Neural cell (in vitro differentiated cells): Measurements from ENCODE around the gene RFX5. TPM values are rescaled to one million over a fixed set of nuclear protein-coding genes. Genes with fewer than 3 reads are reported as not detected.

Experiments used
- H2AFZ ChIP-seq: fragments of 200-600, 300-800 bp; sonication (generic), shearing (Covaris generic); 2 replicates; pipeline ENCODE4 v1.6.0; 2014; ENCODE audit warnings: low read depth, mild to moderate bottlenecking, antibody characterized with exemption, low read length, moderate library complexity
- H3F3A ChIP-seq: fragments of 200-600 bp; shearing (Covaris generic); 2 replicates; pipeline ENCODE4 v1.6.1; 2016; ENCODE audit warnings: mild to moderate bottlenecking, moderate library complexity, mixed read lengths, antibody characterized with exemption, low read length; ENCODE audit not compliant: insufficient read depth, poor library complexity, severe bottlenecking
- H3K27ac ChIP-seq: fragments of 200-600, 300-800 bp; sonication (generic), shearing (Covaris generic); 2 replicates; pipeline ENCODE4 v1.5.1; 2014; ENCODE audit warnings: mild to moderate bottlenecking, low read length, moderate library complexity
- H3K27me3 ChIP-seq: fragments of 300-800, 200-600 bp; sonication (generic), shearing (Covaris generic); 2 replicates; pipeline ENCODE4 v1.6.0; 2014; ENCODE audit warnings: mild to moderate bottlenecking, low read depth, low read length, moderate library complexity; ENCODE audit not compliant: insufficient read depth
- H3K36me3 ChIP-seq: fragments of 300-800, 200-600 bp; sonication (generic), shearing (Covaris generic); 2 replicates; pipeline ENCODE4 v1.5.1; 2014; ENCODE audit warnings: mild to moderate bottlenecking, antibody characterized with exemption, low read length, moderate library complexity; ENCODE audit not compliant: insufficient read depth
- H3K4me2 ChIP-seq: fragments of 300-800, 200-600 bp; sonication (generic), shearing (Covaris generic); 2 replicates; pipeline ENCODE4 v1.6.0; 2014; ENCODE audit warnings: mild to moderate bottlenecking, low read length
- H3K4me3 ChIP-seq: fragments of 300-800, 200-600 bp; sonication (generic), shearing (Covaris generic); 2 replicates; pipeline ENCODE4 v1.5.1; 2014; ENCODE audit warnings: mild to moderate bottlenecking, low read length, moderate library complexity
- H3K79me2 ChIP-seq: fragments of 200-600 bp; shearing (Covaris generic); replicated peaks from 2 replicates; pipeline ENCODE4 v1.6.0; 2014; ENCODE audit warnings: mild to moderate bottlenecking, low read length, moderate library complexity; ENCODE audit not compliant: insufficient read depth
- H3K9ac ChIP-seq: fragments of 300-800, 200-600 bp; sonication (generic), shearing (Covaris generic); 2 replicates; pipeline ENCODE4 v1.6.1; 2016; ENCODE audit warnings: mild to moderate bottlenecking, low read length, mixed read lengths
- H3K9me2 ChIP-seq: fragments of 200-600 bp; shearing (Covaris generic); 2 replicates; pipeline ENCODE4 v1.6.1; 2016; ENCODE audit warnings: mild to moderate bottlenecking, low read length, mixed read lengths; ENCODE audit not compliant: insufficient read depth
- H3K9me3 ChIP-seq: fragments of 200-600, 300-800 bp; sonication (generic), shearing (Covaris generic); 2 replicates; pipeline ENCODE4 v1.6.1; 2016; ENCODE audit warnings: mild to moderate bottlenecking, mixed run types, low read length, moderate library complexity, mixed read lengths
- H4K20me1 ChIP-seq: fragments of 200-600 bp; shearing (Covaris generic); 2 replicates; pipeline ENCODE4 v1.6.1; 2016; ENCODE audit warnings: mild to moderate bottlenecking, mixed run types; ENCODE audit not compliant: insufficient read depth
- CTCF ChIP-seq: fragments of 450-650 bp; IDR thresholded peaks from 2 replicates; pipeline ENCODE4 v1.5.1; 2014; ENCODE audit warnings: antibody characterized with exemption, mild to moderate bottlenecking, moderate library complexity; ENCODE audit not compliant: poor library complexity, severe bottlenecking
- EP300 ChIP-seq: fragments of 450-650 bp; conservative IDR thresholded peaks from 2 replicates; pipeline ENCODE4 v1.6.1; 2014; ENCODE audit warnings: antibody characterized with exemption, mild to moderate bottlenecking, moderate library complexity; ENCODE audit not compliant: poor library complexity, severe bottlenecking
- EZH2 ChIP-seq: fragments of 200-600, 300-800 bp; shearing (Covaris generic), sonication (generic); IDR thresholded peaks from 2 replicates; pipeline ENCODE4 v1.6.1; 2014; ENCODE audit warnings: antibody characterized with exemption, low read length, borderline replicate concordance, mild to moderate bottlenecking; ENCODE audit not compliant: insufficient read depth, poor library complexity, severe bottlenecking
- MXI1 ChIP-seq: fragments of 450-650 bp; conservative IDR thresholded peaks from 2 replicates; pipeline ENCODE4 v1.6.1; 2014; ENCODE audit warnings: antibody characterized with exemption, mild to moderate bottlenecking; ENCODE audit not compliant: poor library complexity, severe bottlenecking
- POLR2AphosphoS5 ChIP-seq: IDR thresholded peaks from 2 replicates; pipeline ENCODE4 v1.6.1; 2012
- RAD21 ChIP-seq: fragments of 450-650 bp; conservative IDR thresholded peaks from 2 replicates; pipeline ENCODE4 v1.6.1; 2014; ENCODE audit warnings: antibody characterized with exemption, mild to moderate bottlenecking, moderate library complexity
- REST ChIP-seq: IDR thresholded peaks from 2 replicates; pipeline ENCODE4 v1.6.1; 2012; ENCODE audit warnings: borderline replicate concordance
- SMC3 ChIP-seq: fragments of 450-650 bp; conservative IDR thresholded peaks from 2 replicates; pipeline ENCODE4 v1.6.1; 2014; ENCODE audit warnings: antibody characterized with exemption, mild to moderate bottlenecking, moderate library complexity; ENCODE audit not compliant: poor library complexity
- TAF1 ChIP-seq: IDR thresholded peaks from 2 replicates; pipeline ENCODE4 v1.6.1; 2012; ENCODE audit warnings: low read depth
- polyA plus RNA-seq: library from polyadenylated mRNA; depleted of rRNA; stranded (reverse); fragments of >200 nt; gene quantifications from 2 replicates; pipeline ENCODE4 v1.2.3, GENCODE V29; 2014

The RFX5 gene
- polyA plus RNA-seq, 1 donor from 2014 or later: 36.7 TPM

DNA sequence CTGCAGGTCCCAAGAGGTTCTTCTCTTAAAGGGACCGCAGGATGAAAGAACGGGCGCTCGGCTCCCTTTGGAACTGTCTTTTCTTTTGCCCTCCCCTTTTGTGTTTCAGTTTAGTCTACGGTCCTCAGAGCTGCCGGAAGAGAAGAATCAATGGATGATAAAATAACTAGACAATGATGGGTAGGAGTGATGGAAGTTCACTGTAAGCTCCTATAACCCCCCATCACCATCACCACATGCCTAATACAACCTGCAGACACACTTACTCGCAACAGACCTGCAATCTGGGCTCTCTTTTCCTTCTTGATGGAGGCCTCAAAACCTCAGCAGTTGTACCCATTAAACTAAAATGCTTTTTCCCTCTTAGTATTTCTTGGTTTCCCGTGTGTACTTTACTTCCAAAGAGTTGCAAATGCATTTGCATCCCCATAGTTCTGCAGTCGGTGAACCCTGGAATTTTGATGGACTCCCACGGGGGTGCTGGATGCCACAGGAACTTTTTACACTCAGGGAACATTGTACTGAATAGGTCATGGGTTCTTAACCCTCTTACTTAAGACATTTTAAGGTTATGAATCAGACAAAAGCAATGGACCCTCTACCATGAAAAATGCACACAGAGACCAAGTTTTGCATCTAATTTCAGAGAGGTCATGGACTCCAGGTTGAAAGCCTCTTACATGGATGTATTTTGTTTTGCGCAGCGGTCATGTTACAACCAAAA lies 633 bp upstream of the RFX5 start:
- Histone ChIP-seq H3K27me3 (no peaks in the 10 kb centered on the region), H3K79me2 (peaks cover 12% of the 10 kb centered on the region), H3K9me3 (no peaks in the 10 kb centered on the region), H3K27ac (peak overlapping the region; percentile 95), H3K9me2 (no peaks in the 10 kb centered on the region), H3K4me2 (peak overlapping the region; percentile 57), H3K9ac (peak overlapping the region; percentile 88), H4K20me1 (no peaks in the 10 kb centered on the region), H3K36me3 (no peaks in the 10 kb centered on the region), H3K4me3 (peak overlapping the region; percentile 70), H2AFZ (peak overlapping the region; percentile 32), H3F3A (no peaks in the 10 kb centered on the region)
- TF ChIP-seq CTCF (no peak), POLR2AphosphoS5 (no peak), SMC3 (no peak), TAF1 (no peak), EP300 (no peak), REST (no peak), MXI1 (no peak), EZH2 (no peak), RAD21 (no peak)

- peak overlapping the region; percentile 95 for H3K27ac ChIP-seq
- no peaks in the 10 kb centered on the region for H3K9me2 ChIP-seq
- no peaks in the 10 kb centered on the region for H3K36me3 ChIP-seq
- no peaks in the 10 kb centered on the region for H3K9me3 ChIP-seq
- H3K79me2 ChIP-seq: peaks cover 12% of the 10 kb centered on the region
- H3K4me2 ChIP-seq: peak overlapping the region; percentile 85
- TF ChIP-seq EZH2 (no peak), REST (no peak), POLR2AphosphoS5 (no peak), EP300 (no peak), RAD21 (no peak), MXI1 (no peak), TAF1 (no peak), SMC3 (no peak), CTCF (no peak)
- H3K27me3 ChIP-seq: no peaks in the 10 kb centered on the region
- H2AFZ ChIP-seq: peak overlapping the region; percentile 81
- H3F3A ChIP-seq: no peaks in the 10 kb centered on the region
- H4K20me1 ChIP-seq: no peaks in the 10 kb centered on the region
- peak overlapping the region; percentile 70 for H3K4me3 ChIP-seq
- peak overlapping the region; percentile 88 for H3K9ac ChIP-seq
Measured at GRCh38 chr1:151346082-151346768, 827 bp downstream of the RFX5 start.
